H9 (cell line): ENCODE data around the gene FMN1. TPM values are rescaled to one million over a fixed set of nuclear protein-coding genes. Genes with fewer than 3 reads are reported as not detected.
A peak's percentile ranks its signal among the peaks of the same experiment; 100 is the strongest.

Source experiments
- DNase-seq: peaks from one replicate; pipeline ENCODE4 v3.0.0-alpha.2; 2017
- H2AFZ ChIP-seq: one replicate; pipeline ENCODE4 v1.6.1; 2013; ENCODE audit warnings: mild to moderate bottlenecking, low read length, control low read depth, moderate library complexity
- H2AK5ac ChIP-seq: 2 replicates; pipeline ENCODE4 v1.6.1; 2013; ENCODE audit warnings: low read length, control low read depth, mixed read lengths; ENCODE audit not compliant: insufficient read length
- H2BK120ac ChIP-seq: one replicate; pipeline ENCODE4 v1.6.1; 2013; ENCODE audit warnings: low read depth, mild to moderate bottlenecking, low read length, control low read depth, inconsistent platforms; ENCODE audit not compliant: poor library complexity, severe bottlenecking
- H2BK12ac ChIP-seq: 2 replicates; pipeline ENCODE4 v1.6.1; 2013; ENCODE audit warnings: low read length, control low read depth, mixed read lengths, low read depth; ENCODE audit not compliant: insufficient read length
- H2BK15ac ChIP-seq: 2 replicates; pipeline ENCODE4 v1.6.1; 2013; ENCODE audit warnings: low read depth, low read length, control low read depth
- H2BK20ac ChIP-seq: one replicate; pipeline ENCODE4 v1.6.1; 2013; ENCODE audit warnings: low read depth, mild to moderate bottlenecking, low read length, control low read depth, inconsistent platforms; ENCODE audit not compliant: poor library complexity, severe bottlenecking
- H2BK5ac ChIP-seq: 2 replicates; pipeline ENCODE4 v1.6.1; 2013; ENCODE audit warnings: low read length, control low read depth, mixed read lengths; ENCODE audit not compliant: insufficient read length
- H3K14ac ChIP-seq: 2 replicates; pipeline ENCODE4 v1.6.1; 2013; ENCODE audit warnings: low read length, control low read depth; ENCODE audit not compliant: insufficient read depth
- H3K18ac ChIP-seq: 2 replicates; pipeline ENCODE4 v1.6.1; 2013; ENCODE audit warnings: low read depth, mild to moderate bottlenecking, mixed read lengths, low read length, control low read depth; ENCODE audit not compliant: insufficient read length
- H3K23ac ChIP-seq: 2 replicates; pipeline ENCODE4 v1.6.1; 2013; ENCODE audit warnings: low read length, control low read depth, mixed read lengths, low read depth; ENCODE audit not compliant: insufficient read length
- H3K23me2 ChIP-seq: 2 replicates; pipeline ENCODE4 v1.6.1; 2013; ENCODE audit warnings: low read depth, mild to moderate bottlenecking, mixed read lengths, low read length, control low read depth; ENCODE audit not compliant: insufficient read length, poor library complexity, severe bottlenecking
- H3K27ac ChIP-seq: 2 replicates; pipeline ENCODE4 v1.5.1; 2013; ENCODE audit warnings: low read length, control low read depth, mixed read lengths, low read depth; ENCODE audit not compliant: insufficient read length
- H3K27me3 ChIP-seq: 2 replicates; pipeline ENCODE4 v1.6.1; 2013; ENCODE audit warnings: low read length, control low read depth, inconsistent platforms; ENCODE audit not compliant: insufficient read depth
- H3K4ac ChIP-seq: 2 replicates; pipeline ENCODE4 v1.6.1; 2013; ENCODE audit warnings: low read depth, mild to moderate bottlenecking, control low read depth, inconsistent platforms, low read length, moderate library complexity
- H3K4me1 ChIP-seq: 2 replicates; pipeline ENCODE4 v1.6.1; 2013; ENCODE audit warnings: low read length, control low read depth, inconsistent platforms; ENCODE audit not compliant: insufficient read depth
- H3K4me2 ChIP-seq: 2 replicates; pipeline ENCODE4 v1.6.1; 2013; ENCODE audit warnings: low read length, control low read depth, mixed read lengths; ENCODE audit not compliant: insufficient read length, insufficient read depth
- H3K56ac ChIP-seq: 2 replicates; pipeline ENCODE4 v1.6.1; 2013; ENCODE audit warnings: low read depth, mild to moderate bottlenecking, mixed read lengths, low read length, control low read depth; ENCODE audit not compliant: insufficient read length
- H3K79me1 ChIP-seq: 2 replicates; pipeline ENCODE4 v1.6.1; 2013; ENCODE audit warnings: low read depth, mild to moderate bottlenecking, moderate library complexity, low read length, control low read depth, inconsistent platforms; ENCODE audit not compliant: insufficient read depth, poor library complexity, severe bottlenecking
- H3K79me2 ChIP-seq: 2 replicates; pipeline ENCODE4 v1.6.1; 2013; ENCODE audit warnings: low read length, control low read depth, inconsistent platforms; ENCODE audit not compliant: insufficient read depth
- H3K9ac ChIP-seq: 2 replicates; pipeline ENCODE4 v1.6.1; 2013; ENCODE audit warnings: low read length, control low read depth, mixed read lengths; ENCODE audit not compliant: insufficient read length; ENCODE audit errors: extremely low read depth
- H3K9me3 ChIP-seq: one replicate; pipeline ENCODE4 v1.6.1; 2013; ENCODE audit warnings: low read depth, low read length, inconsistent platforms; ENCODE audit not compliant: control insufficient read depth
- H3T11ph ChIP-seq: one replicate; pipeline ENCODE4 v1.6.1; 2013; ENCODE audit warnings: mild to moderate bottlenecking, low read length, control low read depth, inconsistent platforms
- H4K20me1 ChIP-seq: one replicate; pipeline ENCODE4 v1.6.1; 2013; ENCODE audit not compliant: control insufficient read depth, insufficient read length, insufficient read depth
- H4K5ac ChIP-seq: 2 replicates; pipeline ENCODE4 v1.6.1; 2013; ENCODE audit warnings: low read depth, mild to moderate bottlenecking, mixed read lengths, low read length, control low read depth; ENCODE audit not compliant: insufficient read length
- H4K8ac ChIP-seq: replicated peaks from 2 replicates; pipeline ENCODE4 v1.6.1; 2013; ENCODE audit warnings: low read length, control low read depth, mixed read lengths, low read depth; ENCODE audit not compliant: insufficient read length
- H4K91ac ChIP-seq: 2 replicates; pipeline ENCODE4 v1.6.1; 2013; ENCODE audit warnings: low read depth, mild to moderate bottlenecking, moderate library complexity, mixed read lengths, low read length, control low read depth; ENCODE audit not compliant: insufficient read length
- H3K27ac Mint-ChIP-seq, 3 experiments: 2 replicates in 2 of 3; 3 replicates in 1 of 3; pipeline ENCODE4 v1.8.0; 2020 to 2021; ENCODE audit warnings: mixed read lengths in 3 of 3, mild to moderate bottlenecking in 1 of 3, moderate library complexity in 1 of 3
- H3K27me3 Mint-ChIP-seq: 2 replicates; pipeline ENCODE4 v1.8.0; 2021; ENCODE audit warnings: low read depth, mild to moderate bottlenecking, moderate library complexity, mixed read lengths
- H3K36me3 Mint-ChIP-seq, 3 experiments: 2 replicates in 2 of 3; 3 replicates in 1 of 3; pipeline ENCODE4 v1.8.0; 2020 to 2021; ENCODE audit warnings: low read depth in 3 of 3, mixed read lengths in 3 of 3; ENCODE audit not compliant: insufficient read depth in 1 of 3
- H3K4me1 Mint-ChIP-seq, 2 experiments: 2 replicates each; pipeline ENCODE4 v1.8.0; 2020; ENCODE audit warnings: mixed read lengths in 2 of 2
- H3K4me3 Mint-ChIP-seq, 2 experiments: 2 replicates in 1 of 2; 3 replicates in 1 of 2; pipeline ENCODE4 v1.8.0; 2020 to 2021; ENCODE audit warnings: mild to moderate bottlenecking in 2 of 2, mixed read lengths in 2 of 2, moderate library complexity in 1 of 2
- H3K9me3 Mint-ChIP-seq, 2 experiments: 2 replicates in 1 of 2; 3 replicates in 1 of 2; pipeline ENCODE4 v1.8.0; 2020; ENCODE audit warnings: mild to moderate bottlenecking in 2 of 2, mixed read lengths in 2 of 2, moderate library complexity in 1 of 2
- WGBS: extraction: QIAGEN DNeasy Blood & Tissue Kit; methylation state at CpG from one replicate; pipeline ENCODE4 v1.1.7; 2013; ENCODE audit warnings: missing lambda C conversion rate, low lambda C conversion rate, mixed read lengths; ENCODE audit not compliant: insufficient read length; ENCODE audit errors: extremely low coverage; 5-methylcytosine and 5-hydroxymethylcytosine counted together
- total RNA-seq: library from RNA; stranded (reverse); gene quantifications from 2 replicates; pipeline ENCODE4 v1.2.1, GENCODE V29; 2021
- TF ChIP-seq, protein P1 (sequence below): fragments of 200-600 bp; sonication (generic); conservative IDR thresholded peaks from 3 replicates; pipeline ENCODE4 v1.8.0; 2021; ENCODE audit warnings: antibody characterized with exemption, mild to moderate bottlenecking

Gene FMN1
- total RNA-seq, 1 experiment from 2014 or later, result 1.9 TPM

GRCh38 chr15:33159726-33160453 is 34.6 kb downstream of the FMN1 start:
- Histone ChIP-seq H2BK120ac (no peak overlapping the region), H2BK5ac (no peak overlapping the region), H4K8ac (no peak overlapping the region), H3K9me3 (no peaks in the 10 kb centered on the region), H3K18ac (no peak overlapping the region), H2BK15ac (no peak overlapping the region), H3K4ac (no peak overlapping the region), H4K91ac (no peak overlapping the region), H2BK12ac (no peak overlapping the region), H2AFZ (no peak overlapping the region), H3K79me2 (no peaks in the 10 kb centered on the region), H2BK20ac (no peak overlapping the region), H3K79me1 (no peaks in the 10 kb centered on the region), H3K27ac (no peak overlapping the region), H3K14ac (no peak overlapping the region), H3K23ac (no peak overlapping the region), H3K23me2 (no peaks in the 10 kb centered on the region), H3K56ac (no peak overlapping the region), H3K9ac (no peak overlapping the region), H4K20me1 (no peaks in the 10 kb centered on the region), H3T11ph (no peak overlapping the region), H2AK5ac (no peak overlapping the region), H3K4me2 (no peak overlapping the region), H3K27me3 (no peaks in the 10 kb centered on the region), H4K5ac (no peak overlapping the region), H3K4me1 (no peaks in the 10 kb centered on the region; the same call in 1 of the 2 replicates)
- DNase-seq, result no peak
- no peaks in the 10 kb centered on the region for H3K4me1 Mint-ChIP-seq
- no peaks in the 10 kb centered on the region for H3K27me3 Mint-ChIP-seq
- TF ChIP-seq, protein P1, sequence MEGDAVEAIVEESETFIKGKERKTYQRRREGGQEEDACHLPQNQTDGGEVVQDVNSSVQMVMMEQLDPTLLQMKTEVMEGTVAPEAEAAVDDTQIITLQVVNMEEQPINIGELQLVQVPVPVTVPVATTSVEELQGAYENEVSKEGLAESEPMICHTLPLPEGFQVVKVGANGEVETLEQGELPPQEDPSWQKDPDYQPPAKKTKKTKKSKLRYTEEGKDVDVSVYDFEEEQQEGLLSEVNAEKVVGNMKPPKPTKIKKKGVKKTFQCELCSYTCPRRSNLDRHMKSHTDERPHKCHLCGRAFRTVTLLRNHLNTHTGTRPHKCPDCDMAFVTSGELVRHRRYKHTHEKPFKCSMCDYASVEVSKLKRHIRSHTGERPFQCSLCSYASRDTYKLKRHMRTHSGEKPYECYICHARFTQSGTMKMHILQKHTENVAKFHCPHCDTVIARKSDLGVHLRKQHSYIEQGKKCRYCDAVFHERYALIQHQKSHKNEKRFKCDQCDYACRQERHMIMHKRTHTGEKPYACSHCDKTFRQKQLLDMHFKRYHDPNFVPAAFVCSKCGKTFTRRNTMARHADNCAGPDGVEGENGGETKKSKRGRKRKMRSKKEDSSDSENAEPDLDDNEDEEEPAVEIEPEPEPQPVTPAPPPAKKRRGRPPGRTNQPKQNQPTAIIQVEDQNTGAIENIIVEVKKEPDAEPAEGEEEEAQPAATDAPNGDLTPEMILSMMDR, result peak; percentile 28; the same call in 1 of the 3 replicates
- WGBS, result no CpG with 5 or more reads among the region's 3 CpGs
- H3K9me3 Mint-ChIP-seq, result no peaks in the 10 kb centered on the region
- no peak overlapping the region for H3K4me3 Mint-ChIP-seq
- no peak overlapping the region for H3K27ac Mint-ChIP-seq
- no peaks in the 10 kb centered on the region for H3K36me3 Mint-ChIP-seq
